Eye (tissue), 1 donor: ENCODE data around the gene REEP2.
A peak's percentile ranks its signal among the peaks of the same experiment; 100 is the strongest.
"Not testable (repeated sequence)": the region's sequence is repeated elsewhere in the genome, so short reads cannot be mapped to it uniquely, and the experiment has no call there.

Source experiments
- DNase-seq: peaks from one replicate; pipeline ENCODE4 v3.0.0-alpha.2; 2015

Gene REEP2

DNA sequence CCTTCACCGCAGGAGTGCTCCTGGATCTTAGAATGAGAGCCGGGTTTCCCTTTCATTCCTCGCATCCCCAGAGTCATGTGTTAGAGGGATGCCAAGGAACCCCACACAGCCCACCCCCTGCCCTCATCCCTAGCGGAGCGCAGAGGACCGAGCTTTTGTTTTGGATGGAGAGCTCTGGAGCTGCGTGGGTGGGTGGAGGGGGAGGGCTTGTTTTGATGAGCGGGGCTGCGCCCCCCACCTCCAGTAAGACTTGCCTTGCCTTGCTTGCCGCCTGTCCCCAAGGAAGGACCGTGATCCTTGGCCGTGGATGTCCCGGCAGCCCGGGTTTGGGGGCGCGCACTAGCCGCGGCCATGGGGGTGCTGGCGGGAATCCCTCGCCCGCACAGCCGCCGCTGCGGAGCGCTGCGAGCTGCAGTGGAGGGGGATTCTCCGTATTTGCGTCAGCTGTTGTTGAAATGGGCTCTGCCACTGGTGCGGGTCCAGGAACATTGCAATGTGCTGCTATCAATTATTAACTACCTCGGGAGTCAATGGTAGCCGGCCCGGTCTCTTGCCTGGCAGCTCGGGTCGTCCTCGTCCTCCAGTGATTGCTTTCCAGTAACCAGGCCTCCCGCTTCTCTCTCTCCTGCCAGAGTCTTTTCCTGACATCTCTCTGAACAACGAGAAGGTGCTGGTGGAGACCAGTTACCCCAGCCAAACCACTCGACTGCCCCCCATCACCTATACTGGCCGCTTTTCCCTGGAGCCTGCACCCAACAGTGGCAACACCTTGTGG, 27.5 kb downstream of the REEP2 start:
- peak; percentile 71 for DNase-seq

GRCh38 chr5:138466900-138467710, 28.2 kb downstream of the REEP2 start:
- peak; percentile 41 for DNase-seq

DNA sequence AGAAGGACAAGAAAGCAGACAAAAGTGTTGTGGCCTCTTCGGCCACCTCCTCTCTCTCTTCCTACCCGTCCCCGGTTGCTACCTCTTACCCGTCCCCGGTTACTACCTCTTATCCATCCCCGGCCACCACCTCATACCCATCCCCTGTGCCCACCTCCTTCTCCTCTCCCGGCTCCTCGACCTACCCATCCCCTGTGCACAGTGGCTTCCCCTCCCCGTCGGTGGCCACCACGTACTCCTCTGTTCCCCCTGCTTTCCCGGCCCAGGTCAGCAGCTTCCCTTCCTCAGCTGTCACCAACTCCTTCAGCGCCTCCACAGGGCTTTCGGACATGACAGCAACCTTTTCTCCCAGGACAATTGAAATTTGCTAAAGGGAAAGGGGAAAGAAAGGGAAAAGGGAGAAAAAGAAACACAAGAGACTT, 28.9 kb downstream of the REEP2 start:
- DNase-seq: no peak

- peak; percentile 49 for DNase-seq
Observed at GRCh38 chr5:138468133-138468965, 29.5 kb downstream of the REEP2 start.

GRCh38 chr5:138468966-138469539, 30.2 kb downstream of the REEP2 start:
- peak; percentile 46 for DNase-seq

DNA sequence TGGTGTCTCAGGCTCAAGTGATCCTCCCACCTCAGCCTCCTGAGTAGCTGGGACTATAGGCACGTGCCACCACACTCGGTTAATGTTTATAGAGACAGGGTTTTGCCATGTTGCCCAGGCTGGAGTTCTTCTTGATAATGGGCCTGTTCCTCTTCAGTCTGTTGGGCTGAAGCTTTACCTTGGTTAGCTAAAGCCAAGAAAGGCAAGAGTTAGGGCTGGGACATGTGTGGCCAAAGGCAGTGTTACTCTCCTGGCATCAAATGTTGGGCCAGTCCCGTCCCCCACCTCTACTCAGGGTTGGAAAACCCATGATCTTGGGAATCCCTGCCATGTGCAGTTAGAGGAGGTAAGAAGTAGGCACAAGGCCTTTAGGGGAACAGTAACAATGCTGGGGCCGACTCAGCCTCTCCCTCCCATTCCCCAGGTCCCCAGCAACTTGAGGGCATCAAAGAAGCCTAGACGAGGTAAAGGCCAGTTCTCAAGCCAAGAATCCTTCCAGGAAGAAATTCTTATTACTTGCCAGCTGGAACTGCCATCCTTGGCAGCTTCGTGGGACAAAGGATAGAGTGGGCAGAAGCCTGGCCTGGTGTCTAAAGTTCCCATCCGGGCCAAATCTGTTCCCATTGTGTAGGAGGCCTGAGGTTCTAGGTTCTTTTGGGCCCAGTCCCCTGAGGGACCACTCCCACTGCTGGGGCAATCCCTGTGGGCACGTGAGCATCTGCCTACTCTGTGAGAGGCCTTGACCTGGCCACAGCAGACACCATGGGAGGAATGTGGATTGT, 30.9 kb downstream of the REEP2 start:
- peak; percentile 61 for DNase-seq

DNA sequence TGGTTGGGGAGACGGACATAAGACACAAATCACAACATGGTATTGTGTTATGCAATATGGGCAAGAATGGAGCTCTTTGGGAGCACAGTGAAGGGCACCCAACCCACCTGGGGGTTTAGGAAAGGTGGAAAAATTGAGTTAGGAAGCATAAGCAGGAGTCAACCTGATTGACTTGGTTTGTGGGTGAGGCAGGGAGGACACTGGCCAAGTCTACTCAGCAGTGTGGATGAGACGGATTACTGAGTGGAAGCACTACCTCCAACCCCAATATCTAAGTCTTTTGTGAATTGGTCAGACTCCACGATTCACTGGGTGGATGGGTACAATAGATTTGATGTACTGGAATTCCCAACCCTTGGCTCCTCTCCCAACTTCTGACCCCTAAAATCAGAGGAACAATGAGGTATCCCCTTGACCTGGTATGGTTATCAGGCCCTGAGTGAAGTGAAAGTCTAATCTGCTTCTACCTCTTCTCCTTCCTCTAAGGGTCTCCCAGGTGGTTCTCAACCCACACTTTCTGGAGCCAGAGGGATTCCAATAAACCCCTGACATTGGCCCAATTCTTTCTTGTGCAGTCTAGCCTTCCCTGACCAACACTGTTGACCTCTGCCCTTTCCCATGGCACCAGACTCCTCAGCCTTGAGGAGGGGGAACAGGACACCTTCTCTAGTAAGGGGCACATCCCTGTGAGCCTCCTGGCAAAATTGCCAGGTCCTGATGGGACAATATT, 31.6 kb downstream of the REEP2 start:
- DNase-seq: peak; percentile 54

- DNase-seq: no peak
Observed at GRCh38 chr5:138471052-138471361, 32.1 kb downstream of the REEP2 start.

GRCh38 chr5:138472353-138472752, 33.5 kb downstream of the REEP2 start:
- DNase-seq: no peak

DNA sequence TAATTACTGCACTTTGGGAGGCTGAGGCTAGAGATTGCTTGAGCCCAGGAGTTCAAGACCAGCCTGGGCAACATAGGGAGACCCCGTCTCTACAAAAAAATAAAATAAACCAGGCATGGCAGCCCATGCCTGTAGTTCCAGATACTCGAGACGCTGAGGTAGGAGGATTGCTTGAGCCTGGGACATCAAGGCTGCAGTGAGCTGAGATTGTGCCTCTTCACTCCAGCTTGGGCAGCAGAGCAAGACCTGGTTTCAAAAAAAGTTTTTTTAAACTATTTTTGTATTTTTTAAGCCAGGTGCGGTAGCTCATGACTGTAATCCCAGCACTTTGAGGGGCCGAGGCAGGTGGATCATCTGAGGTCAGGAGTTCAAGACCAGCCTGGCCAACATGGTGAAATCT, 34.3 kb downstream of the REEP2 start:
- DNase-seq: not testable (repeated sequence)

- DNase-seq: no peak
Observed at GRCh38 chr5:138476918-138477317, 38.1 kb downstream of the REEP2 start.

- DNase-seq: no peak
Observed at GRCh38 chr5:138482638-138483037, 43.8 kb downstream of the REEP2 start.

- no peak for DNase-seq
Observed at GRCh38 chr5:138488481-138488945, 49.7 kb downstream of the REEP2 start.

DNA sequence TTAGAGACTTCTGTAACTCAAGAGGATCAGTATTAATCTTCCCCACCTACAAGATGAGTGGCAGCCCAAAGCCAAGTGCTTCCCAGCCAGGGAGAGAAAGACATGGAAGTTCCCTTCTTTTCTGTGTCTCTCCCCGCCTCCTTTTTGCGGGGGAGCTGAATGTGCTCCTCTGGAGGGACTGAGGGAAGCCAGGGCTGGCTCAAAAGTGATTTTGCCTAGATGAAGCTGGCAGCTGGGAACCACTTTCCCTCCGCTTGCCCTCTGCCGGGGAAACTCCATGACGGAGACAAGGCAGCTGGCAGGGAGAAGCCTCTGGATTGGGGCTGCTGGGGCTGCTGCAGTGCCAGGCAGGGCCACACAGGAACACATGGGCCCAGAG, 50.8 kb downstream of the REEP2 start:
- no peak for DNase-seq

GRCh38 chr5:138490648-138491283, 51.9 kb downstream of the REEP2 start:
- DNase-seq: no peak

DNA sequence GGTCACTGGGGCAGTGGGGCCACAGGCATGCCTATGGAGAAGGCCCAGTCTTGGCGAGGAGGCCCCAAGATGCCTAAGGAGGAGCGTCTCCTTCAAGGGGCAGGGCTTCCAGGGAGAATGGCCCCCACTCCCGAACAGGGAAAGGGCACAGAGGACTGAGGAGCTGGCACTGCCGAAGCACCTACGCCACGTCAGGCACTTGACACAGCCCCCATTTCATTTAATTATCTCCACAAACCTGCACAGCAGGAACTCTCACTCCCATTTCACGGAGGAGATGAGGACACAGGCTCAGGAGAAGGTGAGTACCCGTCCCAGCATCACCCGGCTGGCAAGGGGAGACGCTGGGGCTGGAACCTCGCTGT, 52.4 kb downstream of the REEP2 start:
- no peak for DNase-seq

DNA sequence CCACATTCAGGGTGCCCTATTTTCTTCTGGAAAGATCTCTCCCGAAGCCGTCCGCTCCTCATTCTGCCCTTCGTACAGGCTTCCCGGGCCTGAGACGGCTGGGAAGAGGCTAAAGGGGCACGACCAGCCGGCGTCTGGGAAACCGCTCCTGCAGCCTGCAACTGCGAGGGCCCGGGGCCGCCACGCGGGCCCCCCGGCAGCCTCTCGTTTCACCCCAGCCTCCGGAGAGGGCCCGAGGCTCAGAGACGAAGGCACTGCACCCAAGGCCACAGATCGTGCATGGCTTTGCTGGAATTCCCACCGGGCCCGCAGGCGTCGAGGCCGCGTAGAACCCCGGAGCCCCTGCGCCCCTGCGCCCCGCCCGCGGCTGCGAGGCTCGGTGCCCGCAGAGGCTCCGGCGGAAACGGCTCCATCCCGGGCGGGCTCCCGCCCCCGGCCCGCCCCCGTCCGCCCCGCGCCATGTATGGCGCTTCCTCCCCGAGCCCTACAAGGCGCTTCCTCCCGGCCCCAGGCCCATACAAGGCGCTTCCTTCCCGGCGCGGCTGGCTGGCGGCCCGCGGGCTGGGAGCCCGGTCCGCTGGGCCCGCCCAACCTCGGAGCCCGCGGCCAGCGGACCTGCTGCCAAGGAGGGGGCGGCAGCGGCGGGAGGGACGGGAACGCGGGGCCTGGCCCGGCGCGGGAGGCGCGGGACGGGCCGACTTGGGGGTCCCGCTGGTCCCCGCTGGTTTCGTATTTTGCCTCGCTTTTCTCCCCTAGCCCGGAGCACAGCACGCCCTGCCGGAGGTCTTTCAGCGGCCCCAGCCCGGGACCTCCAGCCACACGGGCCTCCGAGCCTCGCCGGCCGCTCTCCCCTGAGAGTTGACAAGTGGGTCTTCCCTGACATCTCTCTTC, 53.1 kb downstream of the REEP2 start:
- peak; percentile 89 for DNase-seq

DNA sequence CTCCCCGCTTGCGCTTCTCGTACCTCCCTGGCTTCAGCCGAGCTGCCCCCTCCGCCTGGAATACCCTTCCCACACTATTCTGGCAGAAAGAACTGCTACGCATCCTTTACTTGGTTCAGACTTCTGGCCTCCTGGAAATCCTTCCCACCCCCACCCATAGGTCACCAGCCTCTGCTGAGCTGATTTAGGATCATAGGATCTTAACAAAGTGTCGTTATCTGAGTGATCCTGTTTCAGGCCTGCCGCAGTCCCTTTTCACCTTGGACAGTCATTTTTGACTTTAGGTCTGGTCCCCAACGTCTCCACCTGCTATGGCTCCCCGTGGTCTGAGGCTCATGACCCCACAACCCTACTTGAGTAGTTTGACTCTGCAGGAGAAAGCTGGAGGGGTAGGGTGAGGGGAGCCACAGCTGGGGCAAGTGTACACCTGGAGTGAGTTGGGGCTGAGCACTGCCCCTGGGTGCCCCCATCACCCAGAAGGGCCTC, 53.7 kb downstream of the REEP2 start:
- DNase-seq: no peak

DNA sequence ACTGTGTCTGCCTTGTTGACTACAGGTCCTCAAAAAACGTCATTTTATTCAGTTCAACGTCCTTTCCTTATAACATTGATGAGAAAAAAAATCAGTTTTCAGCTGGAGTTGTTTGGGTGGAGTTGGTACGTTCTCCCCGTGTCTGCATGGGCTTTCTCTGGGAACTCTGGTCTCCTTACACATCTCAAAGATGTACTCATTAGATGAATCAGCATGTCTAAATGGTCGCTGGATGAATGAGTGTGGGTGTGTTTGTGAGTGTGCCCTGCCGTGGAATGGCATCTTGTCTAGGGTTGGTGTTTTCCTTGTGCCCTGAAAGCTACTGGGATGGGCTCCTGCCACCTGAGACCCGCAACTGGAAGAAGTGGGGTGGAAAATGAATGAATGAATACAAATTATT, 56.5 kb downstream of the REEP2 start:
- DNase-seq: no peak
